HG03442 (cell line): ENCODE measurements around the gene IRAG1.

ENCODE experiments used
- ATAC-seq: cut with Tn5 transposase; IDR thresholded peaks from one replicate; pipeline ENCODE4 v1.9.1; 2021; ENCODE audit warnings: mild to moderate bottlenecking, moderate library complexity; ENCODE audit not compliant: unreplicated experiment

The IRAG1 gene

DNA sequence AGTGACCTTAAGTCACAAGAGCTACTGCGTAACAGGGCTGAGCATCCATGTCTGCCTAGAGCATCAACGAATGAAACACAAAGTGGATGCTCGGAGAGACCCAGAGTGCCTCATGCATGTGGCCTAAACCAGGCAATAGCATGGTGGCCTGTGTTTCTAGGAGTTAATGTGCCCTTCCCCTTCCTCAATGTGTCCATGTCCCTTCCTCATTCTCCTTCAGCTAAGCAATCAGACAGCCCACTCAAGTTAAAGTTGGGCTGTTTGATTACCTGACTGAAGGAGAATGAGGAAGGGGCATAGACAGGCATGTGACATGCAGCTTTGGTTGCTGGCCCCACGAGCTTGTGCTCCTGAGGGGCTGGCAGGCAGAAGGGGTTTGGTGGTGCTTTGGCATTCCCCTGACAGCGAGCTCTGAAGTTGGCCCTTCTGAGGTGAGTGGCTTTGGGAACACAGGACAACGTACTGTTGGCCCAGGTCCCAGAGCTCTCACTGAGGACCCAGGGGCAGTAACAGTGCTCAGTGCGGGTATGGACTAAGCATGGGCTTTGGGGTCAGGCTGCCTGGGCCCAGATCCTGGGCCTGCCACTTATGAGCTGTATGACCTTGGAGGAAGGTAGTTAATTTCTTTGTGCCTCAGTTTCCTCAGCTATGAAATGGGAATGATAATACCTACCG is 46.7 kb downstream of the IRAG1 start:
- no peak for ATAC-seq

- no peak for ATAC-seq
Measured at GRCh38 chr11:10646005-10646404, 47.5 kb downstream of the IRAG1 start.

DNA sequence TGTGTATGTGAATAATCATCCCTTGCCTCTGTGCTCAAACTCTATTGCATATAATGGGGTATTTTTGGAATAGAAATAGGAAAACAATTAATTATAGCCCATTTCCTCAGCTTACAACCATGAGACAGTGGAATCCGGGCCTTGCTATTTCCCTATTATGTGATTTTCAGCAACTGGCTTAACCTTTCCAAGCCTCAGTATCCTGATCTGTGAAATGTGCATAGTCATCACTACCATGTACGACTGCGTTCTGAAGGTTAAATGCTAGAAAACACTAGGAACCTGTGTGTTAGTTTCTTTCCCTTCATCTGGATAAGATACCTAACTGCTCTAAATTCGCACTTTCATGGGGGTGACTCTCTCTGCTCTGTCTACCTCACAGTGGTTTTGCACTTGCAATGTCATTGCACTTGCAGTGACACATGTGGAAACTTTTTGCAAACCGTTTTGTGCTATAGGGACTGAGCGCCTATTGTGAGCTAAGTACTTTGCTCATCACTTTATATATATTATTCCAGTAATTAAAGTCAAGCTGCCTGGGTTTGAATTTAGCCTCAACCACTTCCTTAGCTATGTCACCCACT is 48.3 kb downstream of the IRAG1 start:
- no peak for ATAC-seq
